GM12865 (cell line): ENCODE results near the gene OR10J5.
"Not testable (repeated sequence)": the region's sequence is repeated elsewhere in the genome, so short reads cannot be mapped to it uniquely, and the experiment has no call there.

ENCODE experiments used
- DNase-seq: peaks from one replicate; pipeline ENCODE4 v3.0.0; 2010; ENCODE audit warnings: low read depth
- H3K4me3 ChIP-seq: 2 replicates; pipeline ENCODE4 v1.5.1; 2011; ENCODE audit warnings: mild to moderate bottlenecking, low read depth, low read length, control low read depth
- CTCF ChIP-seq: IDR thresholded peaks from 2 replicates; pipeline ENCODE4 v1.5.1; 2011; ENCODE audit warnings: low read length, control low read depth, low read depth, inconsistent platforms; ENCODE audit not compliant: insufficient read depth; ENCODE audit errors: missing control alignments

Gene OR10J5

GRCh38 chr1:159509440-159510228 lies 26.2 kb downstream of the OR10J5 start:
- no peak for DNase-seq
- no peak overlapping the region for H3K4me3 ChIP-seq
- TF ChIP-seq CTCF: no peak

GRCh38 chr1:159508951-159509350 lies 26.9 kb downstream of the OR10J5 start:
- H3K4me3 ChIP-seq: no peak overlapping the region
- no peak for DNase-seq
- no peak for TF ChIP-seq CTCF

GRCh38 chr1:159505676-159506075 lies 30.1 kb downstream of the OR10J5 start:
- no peak for TF ChIP-seq CTCF
- no peak for DNase-seq

GRCh38 chr1:159501082-159501481 lies 34.7 kb downstream of the OR10J5 start:
- no peak overlapping the region for H3K4me3 ChIP-seq

More at GRCh38 chr1:159505676-159506075, 30.1 kb downstream of the OR10J5 start:
- no peak overlapping the region for H3K4me3 ChIP-seq

GRCh38 chr1:159494513-159495210 lies 41.1 kb downstream of the OR10J5 start:
- H3K4me3 ChIP-seq, DNase-seq: not testable (repeated sequence)

More at GRCh38 chr1:159501082-159501481, 34.7 kb downstream of the OR10J5 start:
- no peak for DNase-seq
- TF ChIP-seq CTCF: no peak

GRCh38 chr1:159493354-159493753 lies 42.5 kb downstream of the OR10J5 start:
- H3K4me3 ChIP-seq: no peak overlapping the region
- TF ChIP-seq CTCF: no peak
- DNase-seq: no peak

- DNase-seq: no peak
- no peak for TF ChIP-seq CTCF
Observed at GRCh38 chr1:159492575-159493323, 43.1 kb downstream of the OR10J5 start.

More at GRCh38 chr1:159492575-159493323, 43.1 kb downstream of the OR10J5 start:
- no peak overlapping the region for H3K4me3 ChIP-seq
